ENCODE results near the gene SORL1.

Gene SORL1

GRCh38 chr11:121429556-121429955 is 22.6 kb upstream of the SORL1 start:
- no peak for DNase-seq (ENCODE audit: low read depth, low spot score)

DNA sequence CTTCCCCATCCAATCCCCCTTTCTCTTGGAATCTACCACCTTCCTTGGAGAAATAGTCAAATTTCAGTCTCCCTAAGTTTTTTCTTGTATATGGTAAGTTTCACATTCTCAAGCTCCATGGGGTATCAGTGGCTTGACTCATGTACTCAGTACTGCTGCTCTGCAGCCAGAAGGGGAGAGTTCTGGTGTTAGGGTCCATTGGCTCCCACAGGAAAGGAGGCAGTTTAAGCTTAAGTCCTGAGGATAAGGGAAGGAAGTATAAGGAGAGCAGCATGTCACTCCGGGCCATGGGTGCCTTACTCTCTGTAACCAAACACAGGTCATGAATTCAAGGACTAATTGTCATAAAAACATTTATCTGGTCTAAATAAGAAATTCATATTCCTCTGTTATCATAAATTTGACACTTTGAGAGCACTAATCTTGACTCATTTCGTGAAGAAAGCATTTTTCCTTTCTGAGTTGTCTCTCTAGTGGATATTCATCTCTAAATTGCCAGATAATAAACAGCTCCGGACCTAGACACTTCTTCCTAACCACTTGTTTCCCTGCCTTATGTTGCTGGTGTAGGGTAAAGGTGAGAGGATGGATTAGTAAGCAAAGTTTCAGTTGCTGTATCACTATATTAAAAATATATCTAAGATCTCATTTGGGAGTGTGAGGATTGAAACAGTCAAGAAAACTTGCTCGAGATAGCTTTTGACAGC is 20.1 kb upstream of the SORL1 start:
- no peak for DNase-seq (ENCODE audit: low read depth, low spot score)

DNA sequence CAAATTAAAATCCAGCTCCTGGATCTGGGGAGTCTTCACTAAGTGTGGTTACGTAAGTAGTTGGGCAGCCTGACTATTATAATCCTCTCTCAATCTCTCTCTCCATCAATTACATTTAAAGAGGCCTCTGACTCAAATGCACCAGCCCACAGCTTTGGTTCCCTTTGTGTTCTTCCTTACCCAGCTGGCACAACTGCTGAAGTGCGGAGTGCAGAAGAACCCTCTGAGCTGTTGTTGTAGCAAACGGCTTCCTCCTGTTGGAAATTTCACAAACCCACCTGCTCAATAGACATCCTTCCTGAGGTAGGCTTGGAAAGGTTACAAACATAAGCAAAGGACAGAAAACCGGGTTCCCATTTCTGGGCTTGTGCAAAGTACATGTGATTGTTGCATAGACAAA is 17.0 kb upstream of the SORL1 start:
- DNase-seq (ENCODE audit: low read depth, low spot score), result no peak

GRCh38 chr11:121435551-121436511 is 16.3 kb upstream of the SORL1 start:
- no peak for DNase-seq (ENCODE audit: low read depth, low spot score)

DNA sequence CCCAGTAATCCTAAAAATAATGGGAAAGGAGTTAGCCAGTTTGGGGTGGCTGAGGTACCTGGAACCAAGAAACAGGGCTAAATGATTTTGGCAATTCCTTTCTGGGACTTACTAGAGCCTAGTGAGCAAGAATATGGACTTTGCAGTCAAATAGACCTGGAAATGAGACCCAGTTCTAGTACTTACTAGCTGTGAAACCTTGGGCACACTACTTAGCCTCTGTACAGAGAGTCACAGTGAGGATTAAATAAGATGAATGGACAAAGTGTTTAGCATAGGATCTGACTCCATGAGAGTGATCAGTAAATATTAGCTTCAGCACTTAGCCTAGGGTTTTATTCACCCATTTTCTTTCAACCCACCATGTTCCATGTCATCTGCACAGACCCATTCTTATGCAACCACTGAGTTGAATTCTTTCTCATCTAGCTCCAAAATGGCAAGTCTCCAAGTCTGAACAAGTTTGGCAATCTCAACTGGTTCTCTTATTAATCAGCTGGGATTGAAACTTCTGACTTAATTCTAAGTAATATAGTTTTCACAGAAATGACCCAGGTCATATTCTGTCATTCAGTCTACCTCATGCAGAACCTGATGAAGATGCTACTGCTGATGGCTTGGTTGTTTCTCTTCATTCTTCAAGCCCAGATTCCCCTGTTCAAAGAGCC is 15.0 kb upstream of the SORL1 start:
- DNase-seq (ENCODE audit: low read depth, low spot score), result no peak

- no peak for DNase-seq (ENCODE audit: low read depth, low spot score)
Observed at GRCh38 chr11:121437686-121438078, 14.4 kb upstream of the SORL1 start.

GRCh38 chr11:121439337-121439736 is 12.8 kb upstream of the SORL1 start:
- no peak for DNase-seq (ENCODE audit: low read depth, low spot score)

DNA sequence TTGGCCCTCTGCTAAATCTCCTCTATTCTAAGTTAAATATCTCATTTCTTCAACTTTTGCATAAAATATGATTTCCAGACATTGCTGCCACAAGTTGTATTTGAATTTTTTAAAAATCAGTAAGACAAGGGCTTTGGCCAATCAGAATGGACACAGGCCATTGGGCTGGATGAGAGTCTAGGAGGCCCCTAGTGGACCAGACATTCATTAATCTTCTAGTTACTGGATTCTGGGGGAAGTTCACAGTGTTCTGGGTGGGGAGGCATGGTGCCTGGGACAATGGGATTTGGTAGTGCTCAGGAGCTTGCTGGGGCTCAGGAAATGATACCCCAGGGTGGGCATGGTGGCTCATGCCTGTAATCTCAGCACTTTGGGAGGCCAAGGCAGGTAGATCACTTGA is 12.4 kb upstream of the SORL1 start:
- DNase-seq (ENCODE audit: low read depth, low spot score), result no peak

- DNase-seq (ENCODE audit: low read depth, low spot score), result no peak
Observed at GRCh38 chr11:121441521-121441920, 10.6 kb upstream of the SORL1 start.

GRCh38 chr11:121443688-121444275 is 8.3 kb upstream of the SORL1 start:
- no peak for DNase-seq (ENCODE audit: low read depth, low spot score)

- DNase-seq (ENCODE audit: low read depth, low spot score), result no peak
Observed at GRCh38 chr11:121444526-121444925, 7.6 kb upstream of the SORL1 start.

DNA sequence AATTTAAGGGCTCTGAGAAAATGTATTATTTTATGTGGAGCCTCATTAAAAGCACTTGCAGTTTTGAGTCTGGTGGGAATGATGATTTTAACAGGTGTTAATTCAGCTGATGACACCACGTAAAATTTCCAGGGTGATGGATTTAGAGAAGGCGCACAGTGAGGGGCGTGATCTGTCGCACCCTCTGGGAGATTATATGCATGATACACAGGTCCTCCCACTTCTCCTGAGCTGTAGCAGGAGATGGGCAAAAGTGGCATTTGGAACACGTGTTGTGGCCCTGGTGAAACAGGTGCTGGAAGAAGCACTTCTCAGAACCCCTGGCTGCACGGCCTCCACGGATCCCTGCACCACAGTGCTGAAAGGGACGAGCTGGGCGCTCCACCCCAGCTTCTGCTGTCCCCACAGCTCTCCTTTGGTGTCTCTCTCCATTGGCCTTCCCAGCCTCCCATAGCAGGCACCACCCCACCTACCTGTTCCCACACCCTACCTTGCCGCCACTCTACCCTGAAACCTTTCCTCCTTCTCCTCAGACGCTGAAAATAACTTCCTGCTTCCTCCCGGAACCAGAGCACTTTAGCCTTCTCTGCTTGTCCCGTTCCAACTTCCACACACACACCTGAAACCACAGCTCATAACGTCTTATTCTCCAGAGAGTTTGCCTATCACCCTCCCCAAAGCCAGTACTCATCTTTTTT is 6.9 kb upstream of the SORL1 start:
- DNase-seq (ENCODE audit: low read depth, low spot score), result no peak

DNA sequence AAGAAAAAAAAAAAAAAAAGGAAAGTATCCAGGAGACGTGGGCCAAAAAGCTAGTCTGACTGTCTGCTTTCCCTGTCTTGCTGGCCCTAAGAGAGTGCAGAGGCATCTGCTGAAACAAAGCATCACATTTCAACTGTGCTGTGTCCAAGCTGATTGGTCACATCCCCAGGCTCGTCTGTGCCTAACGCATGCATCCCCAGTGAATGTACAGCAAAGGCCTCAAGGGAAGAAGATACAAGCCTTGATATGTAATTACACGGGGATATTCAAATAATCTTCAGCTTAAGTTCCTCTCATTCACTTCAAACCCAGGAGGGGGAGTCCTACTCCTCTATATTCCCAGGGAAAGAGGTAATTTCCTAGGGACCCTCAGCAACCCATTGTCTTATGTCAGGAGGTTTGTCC is 5.4 kb upstream of the SORL1 start:
- DNase-seq (ENCODE audit: low read depth, low spot score), result no peak

DNA sequence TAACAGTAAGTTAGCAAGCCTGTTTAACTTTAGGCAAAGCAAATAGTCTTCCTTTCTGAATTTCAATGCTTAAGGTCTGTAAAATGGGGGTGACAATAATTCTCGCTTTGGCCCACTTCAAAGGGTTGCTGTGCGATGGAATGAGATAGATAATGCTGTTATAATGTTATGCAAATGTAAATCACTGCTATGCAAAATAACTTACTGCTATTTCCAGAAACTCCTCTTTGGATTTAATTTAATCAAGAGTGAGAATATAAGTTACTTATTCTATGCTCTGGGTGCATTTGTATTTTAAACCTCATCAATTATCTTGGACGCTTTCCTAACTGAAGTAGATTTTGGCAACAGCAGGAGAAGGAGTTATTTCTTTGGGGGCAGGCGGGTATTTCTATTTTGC is 4.1 kb upstream of the SORL1 start:
- no peak for DNase-seq (ENCODE audit: low read depth, low spot score)

GRCh38 chr11:121448431-121448941 is 3.6 kb upstream of the SORL1 start:
- no peak for DNase-seq (ENCODE audit: low read depth, low spot score)

DNA sequence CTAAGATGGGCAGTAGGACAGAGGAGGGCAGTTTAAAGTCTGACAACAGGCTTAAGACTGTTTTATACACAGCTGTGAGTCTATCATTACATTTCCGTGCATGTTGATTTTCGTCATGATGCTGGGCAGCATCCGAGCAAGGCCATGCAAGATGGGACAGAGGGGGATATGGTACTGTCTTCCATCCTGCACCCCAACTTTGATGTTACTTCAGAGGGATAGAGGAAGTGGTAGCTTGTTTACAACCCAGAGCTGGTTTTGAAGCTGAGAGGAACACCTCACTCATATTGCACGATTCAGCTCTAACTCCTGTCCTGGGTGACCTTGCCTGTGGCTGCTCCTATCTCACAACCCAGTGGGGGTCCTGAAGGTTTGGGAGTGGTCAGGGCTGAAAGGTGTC is 3.0 kb upstream of the SORL1 start:
- DNase-seq (ENCODE audit: low read depth, low spot score), result no peak

- no peak for DNase-seq (ENCODE audit: low read depth, low spot score)
Observed at GRCh38 chr11:121449626-121450025, 2.5 kb upstream of the SORL1 start.

- DNase-seq (ENCODE audit: low read depth, low spot score), result no peak
Observed at GRCh38 chr11:121450401-121450800, 1.7 kb upstream of the SORL1 start.

- no peak for DNase-seq (ENCODE audit: low read depth, low spot score)
Observed at GRCh38 chr11:121451178-121451985, 732 bp upstream of the SORL1 start.

DNA sequence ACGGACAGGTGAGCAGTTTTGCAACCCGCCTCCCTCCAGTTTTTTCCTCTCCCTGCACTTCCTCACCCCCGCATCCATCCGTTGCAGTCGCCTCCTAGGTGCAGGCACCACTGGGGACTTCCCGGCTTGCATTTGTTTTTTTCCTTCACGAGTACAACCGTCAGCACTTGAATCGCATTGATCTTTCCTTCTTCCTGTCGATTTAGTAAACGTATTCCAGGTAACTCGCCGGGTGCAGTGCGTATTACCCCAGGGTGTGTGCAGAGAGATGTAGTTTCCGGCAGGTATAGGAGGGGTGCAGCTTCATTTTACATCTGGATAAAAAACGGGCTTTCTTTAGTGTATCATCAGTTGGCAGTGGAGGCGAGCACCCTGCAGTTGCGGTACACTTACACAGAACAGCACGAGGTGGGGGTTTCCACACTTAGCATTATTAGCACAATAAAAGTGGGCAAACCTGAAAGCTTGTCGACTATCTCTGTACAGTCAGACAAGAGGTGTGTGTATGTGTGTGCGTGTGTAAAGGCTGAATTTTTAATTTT is 566 bp downstream of the SORL1 start, which contains the start of gene SORL1-AS1:
SORL1-AS1 (minus strand) TSS at position 359 of the 542 bp plus-strand sequence.
- no peak for DNase-seq (ENCODE audit: low read depth, low spot score)
